ENCODE measurements around the gene MAGEA9B.
"Not testable (repeated sequence)": the region's sequence is repeated elsewhere in the genome, so short reads cannot be mapped to it uniquely, and the experiment has no call there.

DNA sequence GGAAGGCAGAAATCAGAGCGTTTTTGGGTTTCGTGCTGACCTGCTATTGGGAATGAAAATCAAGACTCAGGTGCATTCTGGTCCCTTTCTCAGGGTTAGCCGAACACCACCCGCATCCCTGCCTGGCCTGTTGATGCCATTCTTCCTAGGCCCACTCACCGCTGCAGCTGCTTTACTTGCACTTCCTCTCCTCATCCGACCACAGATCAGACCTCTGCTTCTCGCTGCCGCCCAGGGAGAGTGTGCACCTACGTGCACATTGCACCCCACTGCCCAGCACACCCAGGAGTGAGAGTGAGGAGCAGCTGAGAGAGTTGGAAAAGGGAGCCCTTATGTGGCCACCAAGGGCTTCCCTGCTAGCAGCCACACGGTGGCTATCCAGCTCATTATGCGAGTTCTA, 49.8 kb downstream of the MAGEA9B start:
- TF ChIP-seq, protein P1, sequence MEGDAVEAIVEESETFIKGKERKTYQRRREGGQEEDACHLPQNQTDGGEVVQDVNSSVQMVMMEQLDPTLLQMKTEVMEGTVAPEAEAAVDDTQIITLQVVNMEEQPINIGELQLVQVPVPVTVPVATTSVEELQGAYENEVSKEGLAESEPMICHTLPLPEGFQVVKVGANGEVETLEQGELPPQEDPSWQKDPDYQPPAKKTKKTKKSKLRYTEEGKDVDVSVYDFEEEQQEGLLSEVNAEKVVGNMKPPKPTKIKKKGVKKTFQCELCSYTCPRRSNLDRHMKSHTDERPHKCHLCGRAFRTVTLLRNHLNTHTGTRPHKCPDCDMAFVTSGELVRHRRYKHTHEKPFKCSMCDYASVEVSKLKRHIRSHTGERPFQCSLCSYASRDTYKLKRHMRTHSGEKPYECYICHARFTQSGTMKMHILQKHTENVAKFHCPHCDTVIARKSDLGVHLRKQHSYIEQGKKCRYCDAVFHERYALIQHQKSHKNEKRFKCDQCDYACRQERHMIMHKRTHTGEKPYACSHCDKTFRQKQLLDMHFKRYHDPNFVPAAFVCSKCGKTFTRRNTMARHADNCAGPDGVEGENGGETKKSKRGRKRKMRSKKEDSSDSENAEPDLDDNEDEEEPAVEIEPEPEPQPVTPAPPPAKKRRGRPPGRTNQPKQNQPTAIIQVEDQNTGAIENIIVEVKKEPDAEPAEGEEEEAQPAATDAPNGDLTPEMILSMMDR (IDR thresholded peaks at IDR 0.05; ENCODE audit: low read depth, low read length), result not testable (repeated sequence)
- not testable (repeated sequence) for TF ChIP-seq POLR2A (IDR thresholded peaks at IDR 0.05; ENCODE audit: extremely low read depth, insufficient read length)
